ENCODE data around the gene ACADM.
"Not testable (repeated sequence)": the region's sequence is repeated elsewhere in the genome, so short reads cannot be mapped to it uniquely, and the experiment has no call there.

ACADM gene

DNA sequence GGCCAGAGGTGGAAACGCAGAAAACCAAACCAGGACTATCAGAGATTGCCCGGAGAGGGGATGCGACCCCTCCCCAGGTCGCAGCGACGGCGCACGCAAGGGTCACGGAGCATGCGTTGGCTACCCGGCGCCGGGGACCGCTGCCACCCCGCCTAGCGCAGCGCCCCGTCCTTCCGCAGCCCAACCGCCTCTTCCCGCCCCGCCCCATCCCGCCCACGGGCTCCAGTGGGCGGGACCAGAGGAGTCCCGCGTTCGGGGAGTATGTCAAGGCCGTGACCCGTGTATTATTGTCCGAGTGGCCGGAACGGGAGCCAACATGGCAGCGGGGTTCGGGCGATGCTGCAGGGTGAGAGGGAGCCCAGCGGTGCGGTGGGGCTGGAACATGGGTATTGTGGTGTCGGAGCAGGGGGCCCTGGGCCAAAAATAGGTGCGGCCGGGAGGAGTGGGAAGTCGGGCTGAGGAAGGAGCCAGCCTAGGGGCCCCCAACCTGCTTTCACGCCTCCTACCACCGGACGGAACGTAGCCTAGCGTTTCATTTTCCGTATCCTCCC lies at the start of gene ACADM:
TSS of gene ACADM (plus strand) at position 238 of the 551 bp plus-strand sequence. CDS start at position 317, 79 bp downstream.
- DNase-seq (ENCODE audit: low spot score) = peak; percentile 91

DNA sequence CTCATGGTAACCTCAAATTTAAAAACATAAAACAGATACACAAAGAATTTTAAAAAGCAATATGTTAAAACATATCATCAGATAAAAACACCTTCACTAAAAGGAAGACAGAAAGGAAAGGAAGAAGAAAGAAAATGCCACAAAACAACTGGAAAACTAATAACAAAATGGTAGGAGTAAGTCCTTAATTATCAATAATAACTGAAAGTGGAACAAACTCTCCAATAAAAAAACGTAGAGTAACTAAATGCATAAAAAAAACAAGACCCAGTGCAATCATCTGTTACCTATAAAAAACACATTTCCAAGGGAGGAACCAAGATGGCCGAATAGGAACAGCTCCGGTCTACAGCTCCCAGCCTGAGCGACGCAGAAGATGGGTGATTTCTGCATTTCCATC lies 47.1 kb upstream of the ACADM start:
- DNase-seq (ENCODE audit: low spot score) = no peak

DNA sequence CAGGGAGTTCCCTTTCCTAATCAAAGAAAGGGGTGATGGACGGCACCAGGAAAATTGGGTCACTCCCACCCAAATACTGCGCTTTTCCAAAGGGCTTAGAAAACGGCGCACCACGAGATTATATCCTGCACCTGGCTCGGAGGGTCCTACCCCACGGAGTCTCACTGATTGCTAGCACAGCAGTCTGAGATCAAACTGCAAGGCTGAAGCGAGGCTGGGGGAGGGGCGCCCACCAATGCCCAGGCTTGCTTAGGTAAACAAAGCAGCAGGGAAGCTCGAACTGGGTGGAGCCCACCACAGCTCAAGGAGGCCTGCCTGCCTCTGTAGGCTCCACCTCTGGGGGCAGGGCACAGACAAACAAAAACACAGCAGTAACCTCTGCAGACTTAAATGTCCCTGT lies 46.5 kb upstream of the ACADM start:
- not testable (repeated sequence) for DNase-seq (ENCODE audit: low spot score)

DNA sequence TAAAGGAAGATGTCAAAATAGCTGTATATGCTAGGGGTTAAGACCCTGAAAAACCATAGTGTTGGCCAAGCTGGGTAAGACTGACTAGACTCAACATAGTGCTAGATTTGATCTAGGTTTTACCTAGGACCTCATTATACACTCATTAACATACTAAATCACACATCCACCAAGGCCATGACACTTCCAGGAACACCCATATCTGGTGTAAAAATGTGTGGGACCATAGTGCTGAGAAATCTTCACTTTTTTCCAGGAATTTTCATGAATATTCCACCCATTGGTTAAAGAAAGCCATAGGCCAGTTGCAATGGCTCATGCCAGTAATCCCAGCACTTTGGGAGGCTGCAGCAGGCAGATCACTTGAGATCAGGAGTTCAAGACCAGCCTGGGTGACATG lies 34.0 kb upstream of the ACADM start:
- no peak for DNase-seq (ENCODE audit: low spot score)

DNA sequence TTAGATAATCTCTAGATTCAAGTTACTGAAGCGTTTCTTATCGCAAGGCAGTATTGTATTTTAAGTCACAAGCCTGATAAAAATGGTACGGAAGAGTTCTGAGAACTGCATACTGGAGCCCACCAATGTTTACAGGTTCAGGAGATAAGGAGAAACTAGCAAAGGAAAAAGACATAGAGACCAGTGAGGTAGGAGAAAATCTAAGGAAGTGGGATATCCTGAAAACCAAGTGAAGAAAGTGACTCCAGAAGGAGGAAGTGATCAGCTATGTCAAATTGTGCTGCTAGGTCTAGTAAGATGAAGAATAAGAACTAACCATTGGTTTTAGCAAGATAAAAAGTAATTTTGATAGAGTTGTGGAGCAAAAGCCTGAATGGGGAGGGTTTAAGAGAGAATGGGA lies 31.0 kb upstream of the ACADM start:
- DNase-seq (ENCODE audit: low spot score) = no peak

DNA sequence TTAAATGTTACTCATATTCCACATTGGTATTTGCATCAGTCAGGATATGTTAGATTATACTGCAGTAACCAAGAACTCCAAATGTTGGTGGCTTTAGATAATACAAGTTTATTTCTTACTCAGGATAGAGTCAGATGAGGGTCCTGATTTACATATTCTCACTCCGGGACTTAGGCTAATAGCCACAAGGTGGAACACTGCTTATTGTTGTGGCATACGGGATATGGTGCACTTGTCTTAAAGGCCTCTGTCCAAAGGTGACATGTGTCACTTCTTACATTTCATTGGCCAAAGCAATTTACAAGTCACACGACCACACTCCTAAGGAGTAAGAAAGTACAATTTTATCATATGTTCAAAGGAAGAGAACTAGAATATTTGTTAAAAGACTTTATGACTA lies 28.5 kb upstream of the ACADM start:
- DNase-seq (ENCODE audit: low spot score) = no peak

DNA sequence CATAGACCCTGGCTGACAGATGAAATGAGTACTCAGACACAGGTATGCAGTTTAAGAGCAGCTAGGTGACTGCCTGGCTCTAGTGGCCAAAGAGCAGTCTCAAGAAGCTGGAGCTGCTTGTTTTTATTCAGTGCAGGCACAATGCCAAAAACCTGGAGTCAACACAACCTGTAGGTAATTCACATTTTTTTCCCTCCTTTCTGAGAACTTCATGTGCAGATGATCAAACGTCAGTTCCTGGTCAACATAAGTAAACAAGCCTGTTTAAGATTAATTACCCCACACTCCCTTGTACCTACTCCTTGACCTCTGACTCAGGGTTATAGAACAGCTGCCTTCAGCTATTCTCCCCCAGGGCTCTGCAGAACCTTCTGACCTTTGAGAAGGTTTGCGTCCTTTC lies 17.3 kb upstream of the ACADM start:
- DNase-seq (ENCODE audit: low spot score) = no peak

DNA sequence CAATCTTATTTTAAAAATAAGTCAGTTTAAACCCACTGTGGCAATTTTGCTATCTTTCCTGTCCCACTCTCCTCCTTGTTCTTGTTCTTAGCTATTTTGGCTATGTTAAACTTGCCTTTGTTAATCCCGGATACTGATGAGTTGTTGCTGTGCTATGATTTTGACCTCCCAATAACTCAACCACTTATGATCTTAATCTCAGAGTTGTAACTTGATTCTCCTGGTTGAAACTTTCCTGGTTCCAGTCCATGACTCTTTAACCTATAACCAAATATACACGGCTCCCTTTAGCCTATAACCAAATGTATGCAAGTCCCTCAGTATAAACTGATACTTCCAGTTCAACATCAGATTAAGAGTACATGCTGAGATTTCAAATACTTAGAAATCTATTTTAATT lies 15.6 kb upstream of the ACADM start:
- DNase-seq (ENCODE audit: low spot score) = no peak

DNA sequence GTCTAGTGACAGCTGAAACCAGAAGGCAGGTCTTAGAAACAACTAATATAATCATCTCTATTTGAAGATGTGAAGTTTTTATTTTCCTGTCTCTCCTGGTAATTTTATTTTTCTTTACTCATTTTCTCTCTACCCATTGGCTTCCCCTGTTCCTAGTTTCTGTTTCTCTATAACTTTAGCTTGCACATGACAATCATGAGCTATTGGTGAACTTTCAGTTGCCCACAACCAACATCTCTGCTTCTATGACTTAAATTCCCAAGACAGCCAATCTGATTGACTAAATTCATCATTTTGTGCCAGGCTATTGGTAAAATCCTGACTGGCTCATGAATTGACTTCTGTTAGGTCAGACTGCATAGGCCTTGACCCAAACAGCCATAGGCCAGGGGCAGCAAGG lies 13.7 kb upstream of the ACADM start:
- DNase-seq (ENCODE audit: low spot score) = no peak

DNA sequence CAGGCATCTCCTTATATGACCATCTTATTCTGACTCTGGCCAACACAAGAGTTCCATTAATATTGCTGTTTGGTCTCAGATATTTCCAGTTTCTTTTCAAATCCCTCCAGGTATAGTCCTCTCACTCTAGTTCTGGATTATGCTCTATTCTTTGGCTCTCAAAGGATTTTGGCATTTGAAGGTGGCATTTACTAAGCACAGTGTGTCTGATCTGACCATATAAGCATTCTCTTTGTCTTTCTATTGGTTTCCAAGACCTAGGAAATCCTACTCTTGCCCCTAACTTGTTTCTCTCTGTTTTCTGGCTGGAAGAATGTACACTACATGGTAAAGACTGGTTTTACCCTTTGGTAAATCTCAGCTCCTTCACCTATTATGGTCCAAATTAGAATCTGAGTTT lies 12.7 kb upstream of the ACADM start:
- no peak for DNase-seq (ENCODE audit: low spot score)

DNA sequence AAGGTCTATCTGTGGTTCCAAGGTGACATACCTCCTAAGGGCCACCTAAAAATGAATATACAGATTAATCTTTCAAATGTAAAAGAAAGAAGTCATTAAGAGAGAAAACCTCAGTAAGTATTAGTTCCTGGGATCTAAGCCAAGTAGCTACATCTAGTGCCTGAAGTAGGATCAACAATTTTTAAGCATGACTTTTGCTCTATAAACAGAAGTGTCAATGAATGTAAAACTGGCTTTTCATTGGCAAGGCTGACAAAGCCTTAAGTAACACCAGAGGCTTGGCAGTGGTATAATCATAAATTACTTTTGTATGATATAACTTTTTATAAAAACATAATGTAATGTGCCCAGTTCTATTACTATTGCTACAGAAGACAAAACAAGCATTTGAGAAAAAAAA lies 12.2 kb upstream of the ACADM start:
- no peak for DNase-seq (ENCODE audit: low spot score)

DNA sequence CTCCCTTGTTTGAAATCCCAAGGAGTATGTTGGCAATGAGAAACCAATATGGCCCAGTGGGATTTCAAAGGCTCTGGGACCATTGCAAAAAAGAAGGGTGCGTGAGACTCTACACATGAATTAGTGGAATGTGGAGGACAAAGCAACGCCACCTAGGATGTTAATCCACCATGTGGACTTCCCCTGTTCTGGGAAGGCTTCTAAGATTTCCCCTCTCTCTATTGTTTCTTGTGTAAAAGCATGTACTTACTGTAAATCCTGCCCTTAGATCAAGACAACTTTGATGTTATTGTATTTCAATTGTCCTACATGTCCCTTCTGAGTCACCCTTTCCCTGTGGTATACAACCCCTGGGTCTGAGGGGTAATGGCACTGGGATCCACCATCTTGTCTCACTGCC lies 4.7 kb upstream of the ACADM start:
- no peak for DNase-seq (ENCODE audit: low spot score)

DNA sequence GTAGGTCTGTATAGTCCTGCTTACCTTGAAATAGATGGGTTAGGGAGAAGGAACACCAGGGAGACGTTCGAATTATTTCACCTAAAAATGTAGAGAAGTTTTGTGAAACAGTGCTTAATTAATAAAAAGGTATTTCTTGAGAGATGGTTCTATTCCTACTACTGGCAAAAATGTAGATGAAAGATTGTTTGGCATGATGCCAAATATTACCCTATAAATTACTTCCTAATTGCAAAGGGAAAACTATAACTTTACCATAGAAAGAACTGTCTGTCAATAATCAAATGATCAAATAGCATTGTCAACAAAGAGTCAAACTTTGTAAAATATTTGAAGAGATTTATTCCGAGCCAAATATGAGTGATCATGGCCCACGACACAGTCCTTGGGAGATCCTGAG lies 4.2 kb upstream of the ACADM start:
- DNase-seq (ENCODE audit: low spot score) = no peak

DNA sequence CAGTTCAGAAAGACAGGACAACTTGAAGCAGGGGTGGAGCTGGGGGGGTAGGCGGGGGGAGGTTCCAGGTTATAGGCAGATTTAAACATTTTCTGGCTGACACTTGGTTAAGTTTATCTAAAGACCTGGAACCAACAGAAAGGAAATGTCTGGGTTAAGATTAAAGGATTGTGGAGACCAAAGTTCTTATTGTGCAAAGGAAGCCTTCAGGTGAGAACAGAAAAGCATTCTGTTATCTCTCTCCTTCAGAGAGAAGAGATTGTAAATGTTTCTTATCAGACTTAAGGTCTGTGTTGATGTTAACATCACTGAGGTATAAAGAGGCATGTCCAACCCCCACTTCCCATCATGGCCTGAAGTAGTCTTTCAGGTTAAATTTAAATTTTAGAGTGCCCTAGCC lies 3.7 kb upstream of the ACADM start:
- no peak for DNase-seq (ENCODE audit: low spot score)

DNA sequence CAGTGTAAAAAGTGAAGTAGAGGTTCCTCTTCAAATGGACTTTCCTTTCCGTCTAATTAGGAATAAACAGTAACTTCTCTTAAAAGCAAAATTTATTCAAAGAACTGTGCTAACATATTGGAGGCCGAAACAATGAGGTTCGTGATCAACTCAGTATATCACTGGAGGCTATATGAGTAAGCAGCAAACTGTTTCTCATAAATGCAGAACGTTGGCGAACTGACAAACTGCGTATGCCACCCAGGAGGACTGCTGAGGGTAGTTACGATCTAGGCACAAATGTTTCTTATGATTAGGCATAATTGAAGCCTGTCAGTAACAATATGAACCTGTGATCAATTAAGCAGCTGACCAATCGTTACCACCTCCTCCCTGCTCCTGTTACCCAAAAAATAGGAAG lies 2.3 kb upstream of the ACADM start:
- DNase-seq (ENCODE audit: low spot score) = not testable (repeated sequence)

DNA sequence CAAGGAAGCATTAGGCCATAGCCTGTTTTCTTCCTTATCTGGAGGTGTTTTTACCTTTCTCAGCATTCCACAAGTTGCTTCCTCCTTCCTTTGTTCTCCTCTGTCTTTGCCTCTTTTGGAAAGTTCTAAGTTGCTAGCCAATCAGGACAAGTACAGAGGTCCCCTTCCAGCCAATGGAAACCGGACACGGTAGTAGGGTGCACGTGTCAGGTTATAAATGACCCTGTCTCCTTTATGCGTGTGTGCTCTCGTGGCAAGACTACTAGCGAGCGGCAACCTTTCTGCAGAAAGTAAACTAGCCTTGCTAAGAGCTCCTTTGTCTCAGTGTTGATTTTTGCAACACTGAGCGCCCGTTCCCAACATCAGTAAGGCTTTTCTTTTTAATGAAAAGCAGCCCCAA lies 1.5 kb upstream of the ACADM start:
- no peak for DNase-seq (ENCODE audit: low spot score)

DNA sequence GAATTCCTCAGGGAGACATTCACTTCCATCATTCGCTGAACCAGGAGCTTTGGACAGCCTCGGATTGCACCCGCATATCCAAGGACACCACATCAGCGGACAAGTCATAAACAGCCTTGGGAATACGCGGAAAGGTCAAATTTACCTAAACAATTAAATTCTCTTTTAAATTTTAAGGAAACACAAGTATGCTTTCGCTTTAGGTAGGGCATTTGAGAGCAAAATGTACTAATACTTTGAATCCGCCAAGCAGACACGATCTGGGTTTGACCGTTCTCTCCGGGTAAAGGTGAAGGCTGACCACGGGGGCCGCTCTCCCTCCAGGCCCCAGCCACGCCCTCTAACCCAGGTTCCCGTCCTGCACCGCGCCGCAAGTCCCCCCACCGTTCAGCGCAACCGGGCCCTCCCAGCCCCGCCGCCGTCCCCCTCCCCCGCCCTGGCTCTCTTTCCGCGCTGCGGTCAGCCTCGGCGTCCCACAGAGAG lies 479 bp upstream of the ACADM start:
- DNase-seq (ENCODE audit: low spot score) = peak; percentile 91

DNA sequence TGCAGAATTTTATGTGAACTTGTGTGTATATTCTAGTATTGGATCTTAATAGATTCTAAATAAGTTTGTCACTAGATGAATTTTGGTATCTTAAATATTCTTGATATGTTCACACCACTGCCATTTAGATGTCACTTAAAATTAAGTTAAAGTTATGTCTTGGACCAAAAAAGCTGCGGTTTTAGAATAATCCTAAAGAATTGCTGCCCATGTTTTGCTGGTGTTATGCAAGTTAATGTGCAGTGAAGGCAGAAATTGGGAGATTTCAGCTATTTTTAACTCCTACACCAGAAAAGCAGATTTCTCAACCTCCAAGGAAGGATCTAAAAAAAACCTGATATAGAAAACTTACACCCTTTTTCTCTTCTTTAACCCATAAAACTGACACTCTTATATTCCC lies 757 bp downstream of the ACADM start:
- no peak for DNase-seq (ENCODE audit: low spot score)

DNA sequence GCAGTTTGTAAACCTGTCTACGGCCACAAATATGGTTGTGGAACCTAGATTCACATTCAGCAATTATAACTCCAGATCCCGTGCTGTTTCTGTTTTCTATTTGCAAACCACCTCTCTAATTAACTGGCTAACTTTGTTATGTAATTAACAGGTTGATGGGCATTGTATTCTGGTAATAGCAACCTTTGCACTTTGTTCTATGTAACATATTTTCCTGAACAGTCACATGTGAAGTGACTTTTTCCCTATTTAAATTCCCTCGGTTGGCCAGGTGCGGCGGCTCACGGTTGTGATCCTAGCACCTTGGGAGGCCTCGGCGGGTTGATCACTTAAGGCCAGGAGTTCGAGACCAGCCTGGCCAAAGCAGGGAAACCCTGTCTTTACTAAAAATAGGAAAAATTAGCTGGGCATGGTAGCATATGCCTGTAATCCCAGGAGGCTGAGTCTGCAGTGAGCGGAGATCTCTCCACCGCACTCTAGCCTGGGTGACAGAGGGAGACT lies 1.4 kb downstream of the ACADM start:
- DNase-seq (ENCODE audit: low spot score) = no peak

DNA sequence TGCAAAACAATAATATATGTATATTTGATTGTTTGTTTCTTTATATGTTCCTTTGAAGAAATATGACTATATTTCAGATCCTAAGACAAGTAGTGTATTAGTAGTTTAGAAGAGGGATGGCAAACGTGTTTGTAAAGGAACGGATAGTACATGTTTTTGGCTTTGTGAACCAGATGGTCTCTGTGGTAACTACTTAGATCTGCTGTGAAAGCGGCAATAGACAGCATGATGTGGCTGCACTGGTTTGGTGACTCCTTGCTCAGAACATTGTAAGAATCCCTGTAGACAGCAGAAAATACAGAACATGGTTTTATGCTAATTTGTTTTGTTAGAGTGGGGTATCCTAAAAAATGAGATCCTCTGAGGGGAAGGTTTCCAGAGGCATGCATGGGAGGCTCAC lies 3.1 kb downstream of the ACADM start:
- DNase-seq (ENCODE audit: low spot score) = no peak

DNA sequence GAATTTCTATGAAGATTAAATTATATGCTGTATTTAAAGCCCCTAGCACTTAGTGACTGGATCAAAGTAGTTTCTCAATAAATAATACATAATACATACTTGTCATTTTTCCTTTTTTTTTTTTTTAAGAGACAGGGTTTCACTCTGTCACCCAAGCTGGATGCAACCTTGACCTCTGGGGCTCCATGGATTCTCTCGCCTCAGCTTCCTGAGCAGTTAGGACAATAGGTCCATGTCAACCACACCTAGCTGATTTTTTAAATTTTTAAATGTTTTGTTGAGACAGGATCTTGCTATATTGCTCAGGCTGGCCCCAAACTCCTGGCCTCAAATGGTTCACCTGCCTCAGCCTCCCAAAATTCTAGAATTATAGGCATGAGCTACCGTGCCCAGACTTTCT lies 5.9 kb downstream of the ACADM start:
- no peak for DNase-seq (ENCODE audit: low spot score)

DNA sequence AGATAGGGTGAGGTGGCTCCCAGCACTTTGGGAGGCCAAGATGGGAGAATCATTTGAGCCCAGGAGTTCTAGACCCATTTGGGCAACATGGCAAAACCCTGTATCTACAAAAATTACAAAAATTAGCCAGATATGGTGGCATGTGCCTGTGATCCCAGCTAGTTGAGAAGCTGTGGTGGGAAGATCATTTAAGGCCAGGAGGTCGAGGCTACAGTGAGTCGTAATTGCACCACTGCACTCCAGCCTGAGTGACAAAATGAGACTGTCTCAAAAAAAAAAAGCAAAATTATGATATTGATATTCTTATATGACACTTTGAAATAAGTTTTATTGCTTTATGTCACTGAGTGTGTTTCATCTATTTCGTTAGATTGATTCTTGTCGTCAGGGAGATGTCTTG lies 7.4 kb downstream of the ACADM start:
- DNase-seq (ENCODE audit: low spot score) = no peak

DNA sequence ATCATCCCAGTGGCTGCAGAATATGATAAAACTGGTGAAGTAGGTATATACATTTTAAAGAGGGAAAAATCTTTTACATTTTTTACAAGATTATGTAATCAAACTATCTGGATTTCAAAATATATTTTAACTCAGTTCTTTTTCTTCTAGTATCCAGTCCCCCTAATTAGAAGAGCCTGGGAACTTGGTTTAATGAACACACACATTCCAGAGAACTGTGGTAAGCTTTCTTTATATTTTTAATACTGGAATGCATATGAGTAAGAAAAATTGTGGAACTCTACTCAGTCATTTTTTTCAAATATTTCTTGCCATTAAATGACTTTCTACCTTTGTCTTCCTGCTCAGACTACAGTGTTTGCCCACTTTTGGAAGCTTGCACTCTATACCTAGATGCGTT lies 8.2 kb downstream of the ACADM start:
- no peak for DNase-seq (ENCODE audit: low spot score)

DNA sequence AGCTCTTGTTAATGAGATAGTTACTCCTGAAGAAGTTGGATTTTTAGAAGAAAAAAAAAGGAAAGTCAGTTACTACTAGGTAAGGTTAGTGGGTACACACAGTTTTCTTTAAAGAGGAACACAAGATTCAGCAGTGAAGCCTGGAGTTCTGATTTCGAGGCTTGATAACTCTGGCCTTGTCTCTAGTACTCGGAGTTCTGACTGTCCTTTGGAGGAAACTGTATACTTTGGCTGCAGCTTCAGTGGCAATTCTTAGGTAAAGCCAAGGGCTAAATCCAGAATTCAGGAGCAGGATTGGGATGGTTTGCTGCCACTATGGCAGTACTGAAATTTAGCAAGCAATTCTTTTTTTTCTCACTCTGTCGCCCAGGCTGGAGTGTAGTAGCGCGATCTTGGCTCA lies 9.2 kb downstream of the ACADM start:
- DNase-seq (ENCODE audit: low spot score) = no peak

DNA sequence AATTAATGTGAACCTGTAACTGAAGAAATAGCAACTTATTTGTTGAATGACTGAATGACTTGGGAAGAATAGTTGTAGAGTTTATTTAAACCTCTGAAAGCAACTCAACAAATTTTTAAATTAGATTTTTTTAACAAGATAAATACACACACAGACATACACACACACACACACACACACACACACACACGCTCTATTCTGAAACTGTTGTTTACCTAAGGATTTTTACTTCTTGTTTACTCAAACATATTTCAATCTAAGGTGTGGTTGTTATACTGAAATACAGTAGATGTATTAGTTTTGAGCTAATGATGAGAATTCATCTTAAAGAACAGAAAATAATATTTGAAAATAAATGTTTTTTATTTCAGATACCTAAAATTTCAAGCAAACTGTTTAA lies 11.5 kb downstream of the ACADM start:
- no peak for DNase-seq (ENCODE audit: low spot score)

All from left forelimb (tissue), 1 donor.